ENCODE data around the gene ASIC2. TPM values are rescaled to one million over a fixed set of nuclear protein-coding genes. Genes with fewer than 3 reads are reported as not detected.

The ASIC2 gene
- total and polyA plus RNA-seq, 2 experiments from 2014 or later = not detected

- TF ChIP-seq CTCF (IDR thresholded peaks at IDR 0.05; ENCODE audit: low read depth, low read length) = no peak
- H3K4me1 ChIP-seq (ENCODE audit: low read depth) = no peaks in the 10 kb centered on the region
Measured at GRCh38 chr17:33242375-33243124, 50.5 kb downstream of the ASIC2 start.

GRCh38 chr17:33241390-33241789 lies 51.7 kb downstream of the ASIC2 start:
- no peak for TF ChIP-seq CTCF (IDR thresholded peaks at IDR 0.05; ENCODE audit: low read depth, low read length)
- DNase-seq (ENCODE audit: low read depth in 1 of 2, low spot score in 1 of 2) = peak in 1 of 2 donors; percentile 43

More at GRCh38 chr17:33242375-33243124, 50.5 kb downstream of the ASIC2 start:
- H3K27me3 ChIP-seq = no peaks in the 10 kb centered on the region
- H3K4me3 ChIP-seq = no peak overlapping the region
- H3K27ac ChIP-seq = no peak overlapping the region
- no peak for DNase-seq (ENCODE audit: low read depth in 1 of 2, low spot score in 1 of 2)
- no peaks in the 10 kb centered on the region for H3K36me3 ChIP-seq
- H3K9me3 ChIP-seq (ENCODE audit: low read depth) = no peaks in the 10 kb centered on the region

GRCh38 chr17:33240362-33240761 lies 52.7 kb downstream of the ASIC2 start:
- no peak overlapping the region for H3K27ac ChIP-seq
- DNase-seq (ENCODE audit: low read depth in 1 of 2, low spot score in 1 of 2) = no peak
- H3K36me3 ChIP-seq = no peaks in the 10 kb centered on the region
- H3K9me3 ChIP-seq (ENCODE audit: low read depth) = no peaks in the 10 kb centered on the region
- H3K4me1 ChIP-seq (ENCODE audit: low read depth) = no peaks in the 10 kb centered on the region
- no peak for TF ChIP-seq CTCF (IDR thresholded peaks at IDR 0.05; ENCODE audit: low read depth, low read length)
- no peaks in the 10 kb centered on the region for H3K27me3 ChIP-seq
- no peak overlapping the region for H3K4me3 ChIP-seq

More at GRCh38 chr17:33241390-33241789, 51.7 kb downstream of the ASIC2 start:
- Histone ChIP-seq H3K27ac (no peak overlapping the region), H3K4me3 (no peak overlapping the region), H3K4me1 (ENCODE audit: low read depth) (no peaks in the 10 kb centered on the region), H3K27me3 (no peaks in the 10 kb centered on the region), H3K36me3 (no peaks in the 10 kb centered on the region), H3K9me3 (ENCODE audit: low read depth) (no peaks in the 10 kb centered on the region)

- no peaks in the 10 kb centered on the region for H3K27me3 ChIP-seq
- no peak for TF ChIP-seq CTCF (IDR thresholded peaks at IDR 0.05; ENCODE audit: low read depth, low read length)
- no peaks in the 10 kb centered on the region for H3K36me3 ChIP-seq
- no peak overlapping the region for H3K4me3 ChIP-seq
- no peak overlapping the region for H3K27ac ChIP-seq
- no peaks in the 10 kb centered on the region for H3K9me3 ChIP-seq (ENCODE audit: low read depth)
- no peaks in the 10 kb centered on the region for H3K4me1 ChIP-seq (ENCODE audit: low read depth)
- DNase-seq (ENCODE audit: low read depth in 1 of 2, low spot score in 1 of 2) = no peak
Measured at GRCh38 chr17:33239702-33240101, 53.4 kb downstream of the ASIC2 start.

GRCh38 chr17:33234930-33235685 lies 58.0 kb downstream of the ASIC2 start:
- Histone ChIP-seq H3K36me3 (no peaks in the 10 kb centered on the region), H3K9me3 (ENCODE audit: low read depth) (no peaks in the 10 kb centered on the region), H3K4me1 (ENCODE audit: low read depth) (no peaks in the 10 kb centered on the region), H3K27me3 (no peaks in the 10 kb centered on the region), H3K4me3 (no peak overlapping the region), H3K27ac (no peak overlapping the region)
- no peak for TF ChIP-seq CTCF (IDR thresholded peaks at IDR 0.05; ENCODE audit: low read depth, low read length)
- DNase-seq (ENCODE audit: low read depth in 1 of 2, low spot score in 1 of 2) = peak in 1 of 2 donors; percentile 88

Data from cardiac muscle cell (in vitro differentiated cells and primary cell).